GM21360 (cell line): ENCODE data around the gene HMGCL.
"Not testable (repeated sequence)": the region's sequence is repeated elsewhere in the genome, so short reads cannot be mapped to it uniquely, and the experiment has no call there.

ENCODE experiments used
- ATAC-seq: cut with Tn5 transposase; IDR thresholded peaks from one replicate; pipeline ENCODE4 v1.9.1; 2021; ENCODE audit warnings: mild to moderate bottlenecking, moderate library complexity; ENCODE audit not compliant: unreplicated experiment

The HMGCL gene

GRCh38 chr1:23825076-23825761, at the start of gene HMGCL:
Gene HMGCL, minus strand, starts transcription at chr1:23825429. Its CDS starts 14 bp downstream, at chr1:23825415.
- ATAC-seq = peak; percentile 60

DNA sequence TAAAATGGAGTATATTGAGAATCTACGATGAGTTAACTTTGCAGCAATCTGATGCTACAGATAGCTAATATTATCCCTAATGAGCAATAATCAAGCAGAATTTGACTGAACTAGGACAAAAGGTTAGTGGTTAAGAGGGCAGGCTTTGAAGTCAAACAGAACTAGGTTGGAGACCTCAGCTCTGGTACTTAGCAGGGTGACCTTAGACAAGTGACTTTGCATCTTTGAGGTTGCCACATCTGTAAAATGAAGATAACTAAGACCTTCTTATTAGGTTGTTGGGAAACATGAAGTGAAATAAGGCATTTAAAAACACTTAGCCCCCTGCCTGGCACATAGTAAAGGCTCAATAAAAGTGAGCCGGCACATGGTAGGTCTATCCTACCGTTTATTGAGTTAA, 47.2 kb upstream of the HMGCL start:
- ATAC-seq = no peak

DNA sequence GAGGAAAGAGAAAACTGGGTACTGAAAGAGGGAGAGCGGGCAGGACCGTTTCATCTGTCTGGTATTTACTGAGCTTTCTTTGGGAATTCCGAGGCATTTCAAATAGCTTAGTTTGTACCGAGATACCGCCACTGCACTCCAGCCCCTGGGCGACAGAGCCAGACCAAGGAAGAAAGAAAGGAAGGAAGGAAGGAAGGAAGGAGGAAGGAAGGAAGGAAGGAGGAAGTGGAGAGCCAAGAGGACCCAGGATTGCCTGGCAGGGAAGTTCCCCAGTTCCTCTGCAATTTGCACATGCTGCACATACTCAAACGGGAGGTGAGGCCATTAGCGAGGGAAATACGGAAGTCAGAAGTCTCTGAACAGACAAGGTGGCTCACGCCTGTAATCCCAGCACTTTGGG, 43.8 kb upstream of the HMGCL start:
- peak; percentile 2 for ATAC-seq

- peak; percentile 14 for ATAC-seq
Measured at GRCh38 chr1:23868557-23869016, 43.4 kb upstream of the HMGCL start.

- peak; percentile 89 for ATAC-seq
Measured at GRCh38 chr1:23867895-23868556, 42.8 kb upstream of the HMGCL start, which contains the start of gene FUCA1. Gene FUCA1, minus strand, starts transcription at chr1:23868290. Its CDS starts 4 bp downstream, at chr1:23868286.

DNA sequence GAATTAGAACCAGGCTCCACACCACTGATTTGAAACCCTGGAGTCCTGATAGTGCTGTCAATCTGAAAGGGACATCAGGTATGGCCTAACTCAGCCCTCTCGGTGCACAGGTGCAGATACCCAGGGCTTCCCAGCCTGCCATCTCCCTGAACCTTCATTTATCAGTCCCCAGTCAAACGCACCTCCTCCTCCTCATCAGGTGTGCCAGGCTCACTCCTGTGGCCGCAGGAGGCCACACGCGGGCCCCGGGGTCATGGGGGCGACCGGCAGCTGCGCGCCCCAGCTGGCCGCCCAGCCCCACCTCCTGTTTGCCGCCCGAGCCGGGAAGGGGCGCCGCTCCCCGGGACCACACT, 42.3 kb upstream of the HMGCL start:
- ATAC-seq = peak; percentile 7

DNA sequence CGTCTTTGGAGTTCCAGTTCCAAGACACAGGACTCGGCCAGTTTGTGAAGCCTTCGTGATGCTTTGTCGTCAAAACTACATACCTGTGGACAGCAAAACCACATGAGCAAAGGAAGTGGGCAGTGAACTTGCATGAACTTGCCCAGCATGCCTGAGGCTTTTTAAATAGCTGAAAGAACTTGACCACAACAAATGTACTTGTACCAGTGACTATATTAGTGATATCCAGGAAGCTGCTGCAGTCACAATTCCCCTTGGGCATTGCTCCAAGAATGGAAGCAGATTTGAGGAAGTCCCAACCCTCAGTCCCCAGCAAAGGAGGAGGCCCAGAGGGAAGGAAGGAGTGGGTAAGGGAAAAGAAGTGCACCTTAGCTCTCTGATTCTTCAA, 40.3 kb upstream of the HMGCL start:
- ATAC-seq = no peak

GRCh38 chr1:23864801-23865542, 39.7 kb upstream of the HMGCL start:
- ATAC-seq = no peak

DNA sequence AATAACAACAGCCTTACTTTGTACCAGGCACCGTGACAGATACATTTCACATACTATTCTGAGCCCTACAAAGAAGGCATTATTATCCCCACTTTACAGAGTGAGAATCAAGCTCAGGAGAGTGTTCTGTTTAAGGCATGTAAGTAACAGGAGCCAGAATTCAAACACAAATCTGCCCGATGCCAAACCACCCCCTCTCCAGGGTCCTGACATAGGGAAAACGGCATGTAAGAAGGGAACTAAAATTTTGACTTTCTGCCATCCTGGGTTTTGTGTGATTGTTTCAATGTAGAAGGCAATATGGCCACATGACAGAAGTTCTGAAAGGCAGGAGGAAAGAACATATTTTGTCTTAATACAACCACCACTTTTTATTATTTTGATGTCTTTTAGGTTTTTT, 37.4 kb upstream of the HMGCL start:
- no peak for ATAC-seq

DNA sequence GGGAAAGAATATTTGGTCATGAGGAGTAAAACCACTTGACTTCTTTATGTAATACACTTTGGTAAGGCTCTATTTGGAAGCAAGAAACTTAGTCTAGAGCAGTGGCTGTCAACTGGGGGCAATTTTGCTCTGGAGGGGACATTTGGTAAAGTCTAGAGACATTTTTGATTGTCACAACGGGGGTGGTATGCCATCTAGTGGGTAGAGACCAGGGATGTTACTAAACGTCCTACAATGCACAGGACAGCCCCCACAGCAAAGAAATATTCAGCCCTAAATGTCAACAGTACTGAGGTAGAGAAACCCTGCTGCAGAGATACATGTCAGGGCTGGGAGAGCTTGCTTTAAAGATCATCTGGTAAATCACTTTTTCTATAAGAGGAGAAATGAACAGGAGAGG, 29.3 kb upstream of the HMGCL start:
- ATAC-seq = no peak

DNA sequence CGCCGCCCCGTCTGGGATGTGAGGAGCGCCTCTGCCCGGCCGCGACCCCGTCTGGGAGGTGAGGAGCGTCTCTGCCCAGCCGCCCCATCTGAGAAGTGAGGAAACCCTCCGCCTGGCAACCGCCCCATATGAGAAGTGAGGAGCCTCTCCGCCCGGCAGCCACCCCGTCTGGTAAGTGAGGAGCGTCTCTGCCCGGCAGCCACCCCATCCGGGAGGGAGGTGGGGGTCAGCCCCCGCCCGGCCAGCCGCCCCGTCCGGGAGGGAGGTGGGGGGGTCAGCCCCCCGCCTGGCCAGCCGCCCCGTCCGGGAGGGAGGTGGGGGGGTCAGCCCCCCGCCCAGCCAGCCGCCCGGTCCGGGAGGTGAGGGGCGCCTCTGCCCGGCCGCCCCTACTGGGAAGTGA, 27.9 kb upstream of the HMGCL start:
- not testable (repeated sequence) for ATAC-seq

DNA sequence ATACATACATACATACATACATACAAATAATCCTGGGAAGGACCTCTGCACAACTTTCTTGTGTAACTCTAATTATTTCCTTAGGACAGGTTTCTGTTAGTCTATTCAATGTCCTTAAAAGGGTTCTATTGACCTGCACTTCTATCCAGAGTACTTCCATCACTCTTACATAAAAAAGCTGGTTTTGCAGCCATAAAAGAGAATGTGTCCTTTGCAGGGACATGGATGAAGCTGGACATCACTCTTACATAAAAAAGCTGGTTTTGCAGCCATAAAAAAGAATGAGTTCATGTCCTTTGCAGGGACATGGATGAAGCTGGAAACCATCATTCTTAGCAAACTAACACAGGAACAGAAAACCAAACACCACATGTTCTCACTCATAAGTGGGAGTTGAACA, 26.2 kb upstream of the HMGCL start:
- not testable (repeated sequence) for ATAC-seq

DNA sequence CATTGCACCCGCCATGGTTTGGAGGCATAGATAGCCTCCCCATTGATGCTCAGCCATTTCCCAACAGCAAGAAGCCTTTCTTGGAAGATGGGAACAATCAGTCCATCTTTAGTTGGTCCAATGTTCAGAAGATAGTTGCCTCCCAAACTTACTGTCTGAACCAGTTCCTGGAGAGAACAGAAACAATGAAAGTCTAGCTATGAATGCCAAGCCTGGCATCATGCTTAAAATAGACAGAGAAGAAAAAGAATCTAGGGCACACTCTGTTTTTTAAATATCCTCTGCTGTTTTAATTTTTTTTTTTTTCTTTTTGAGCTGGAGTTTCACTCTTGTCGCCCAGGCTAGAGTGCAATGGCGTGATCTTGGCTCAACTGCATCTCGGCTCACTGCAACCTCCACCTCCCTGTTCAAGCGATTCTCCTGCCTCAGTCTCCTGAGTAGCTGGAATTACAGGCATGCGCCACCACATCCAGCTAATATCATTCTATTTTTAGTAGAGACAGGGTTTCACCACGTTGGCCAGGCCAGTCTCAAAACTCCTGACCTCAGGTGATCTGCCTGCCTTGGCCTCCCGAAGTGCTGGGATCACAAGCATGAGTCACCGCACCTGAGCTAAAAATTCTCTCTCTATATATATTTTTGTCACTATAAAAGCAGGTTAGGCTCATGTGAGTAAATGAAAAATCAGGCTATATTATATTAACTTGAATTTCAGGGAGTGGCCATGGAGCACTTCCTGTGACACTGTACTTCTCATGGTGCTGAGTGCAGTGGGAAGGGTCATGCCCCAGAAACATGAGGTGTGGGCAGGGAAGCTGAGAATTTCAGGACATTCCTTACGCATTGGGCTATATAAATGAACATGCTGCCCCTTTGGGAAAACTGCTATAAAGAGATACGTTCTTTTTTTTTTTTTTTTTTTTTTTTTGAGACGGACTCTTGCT, 23.7 kb upstream of the HMGCL start:
- no peak for ATAC-seq

- not testable (repeated sequence) for ATAC-seq
Measured at GRCh38 chr1:23847482-23848095, 22.4 kb upstream of the HMGCL start.

- ATAC-seq = no peak
Measured at GRCh38 chr1:23845163-23845562, 19.9 kb upstream of the HMGCL start.

DNA sequence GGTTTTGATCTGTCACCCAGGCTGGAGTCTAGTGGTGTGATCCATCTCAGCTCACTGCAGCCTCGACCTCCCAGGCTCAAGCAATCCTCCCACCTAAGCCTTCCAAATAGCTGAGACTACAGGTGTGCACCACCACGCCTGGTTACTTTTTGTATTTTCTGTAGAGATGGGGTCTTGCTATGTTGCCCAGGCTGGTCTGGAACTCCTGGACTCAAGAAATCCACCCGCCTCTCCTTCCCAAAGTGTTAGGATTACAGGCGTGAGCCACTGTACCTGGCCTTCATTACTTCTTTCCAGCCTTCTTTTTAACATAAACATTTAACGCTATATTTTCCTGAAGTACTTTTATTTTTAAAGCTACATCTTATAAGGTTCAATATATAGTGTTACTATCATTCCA, 18.4 kb upstream of the HMGCL start:
- no peak for ATAC-seq

DNA sequence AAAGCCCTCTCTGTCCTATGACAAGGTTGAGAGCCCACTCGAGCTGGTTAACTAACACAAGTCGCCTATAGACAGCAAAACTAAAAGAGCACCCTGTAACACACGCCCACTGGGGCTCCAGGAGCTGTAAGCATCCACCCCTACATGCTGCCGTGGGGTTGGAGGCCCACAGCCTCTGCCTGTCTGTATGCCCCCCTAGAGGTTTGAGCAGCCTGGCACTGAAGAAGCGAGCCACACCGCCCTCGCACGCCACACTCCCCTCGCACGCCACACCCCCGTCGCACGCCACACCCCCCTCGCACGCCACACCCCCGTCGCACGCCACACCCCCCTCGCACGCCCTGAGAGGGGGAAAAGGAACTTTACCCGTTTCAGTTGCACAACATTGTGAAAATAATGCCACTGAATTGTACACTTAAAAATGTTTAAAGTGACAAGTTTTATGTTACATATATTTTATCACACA, 13.2 kb upstream of the HMGCL start:
- ATAC-seq = no peak

DNA sequence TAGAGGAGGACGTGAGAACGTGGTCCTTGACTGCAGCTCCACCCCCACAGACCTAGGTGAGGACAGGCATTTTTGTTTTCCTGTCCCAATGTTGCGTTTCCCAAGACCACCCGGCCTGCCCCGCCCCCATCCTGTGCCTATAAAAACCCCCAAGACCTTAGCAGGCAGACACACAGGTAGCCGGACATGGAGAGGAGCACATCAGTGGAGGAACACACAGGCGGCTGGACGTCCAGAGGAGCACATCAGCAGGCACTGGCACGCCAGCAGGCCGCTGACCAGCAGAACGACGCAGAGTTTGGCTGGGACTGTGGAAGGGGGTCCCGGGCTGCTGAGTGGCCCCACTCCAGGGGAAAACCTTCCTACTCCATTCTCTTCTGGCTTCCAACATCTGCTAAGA, 12.7 kb upstream of the HMGCL start:
- no peak for ATAC-seq

DNA sequence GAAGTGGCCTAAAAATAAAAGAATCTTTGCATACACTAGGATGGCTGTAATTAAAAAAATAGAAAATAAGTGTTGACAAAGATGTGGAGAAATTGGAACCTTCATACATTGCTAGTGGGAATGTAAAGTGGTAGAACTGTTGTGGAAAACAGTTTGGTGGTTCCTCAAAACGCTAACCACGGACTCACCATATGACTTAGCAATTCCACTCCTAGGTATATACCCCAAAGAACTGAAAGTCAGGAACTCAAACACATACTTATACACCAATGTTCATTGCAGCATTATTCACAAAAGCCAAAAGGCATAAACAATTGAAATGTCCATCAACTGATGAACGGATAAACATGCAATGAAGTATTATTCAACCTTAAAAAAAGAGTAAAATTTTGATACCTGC, 10.8 kb upstream of the HMGCL start:
- ATAC-seq = no peak

GRCh38 chr1:23834156-23834555, 8.9 kb upstream of the HMGCL start:
- ATAC-seq = not testable (repeated sequence)
